Stimulated activated memory B cell treated with anti-CD40 and anti-IgM and Interleukin-4, amounts not matched to agents 10 μg/mL and 1 μg/mL and 100 μg/mL, for 72 hours (primary cell): Measurements from ENCODE around the gene SLC35B4.
"Not testable (repeated sequence)": the region's sequence is repeated elsewhere in the genome, so short reads cannot be mapped to it uniquely, and the experiment has no call there.

Source experiments
- ATAC-seq: fragments of 150-1000 bp; cut with Tn5 transposase; 2 replicates; pipeline ENCODE4 v1.10.0; 2021
- H3K27ac Mint-ChIP-seq: one replicate; pipeline ENCODE4 v1.8.0; 2022; ENCODE audit warnings: mild to moderate bottlenecking, mixed read lengths
- H3K27me3 Mint-ChIP-seq: one replicate; pipeline ENCODE4 v1.8.0; 2022; ENCODE audit warnings: mixed read lengths
- H3K36me3 Mint-ChIP-seq: one replicate; pipeline ENCODE4 v1.8.0; 2022; ENCODE audit warnings: mixed read lengths
- H3K4me1 Mint-ChIP-seq: one replicate; pipeline ENCODE4 v1.8.0; 2022; ENCODE audit warnings: mixed read lengths
- H3K4me3 Mint-ChIP-seq: one replicate; pipeline ENCODE4 v1.8.0; 2022; ENCODE audit warnings: mild to moderate bottlenecking, moderate library complexity, mixed read lengths
- H3K9me3 Mint-ChIP-seq: one replicate; pipeline ENCODE4 v1.8.0; 2022; ENCODE audit warnings: mixed read lengths

Gene SLC35B4

GRCh38 chr7:134315679-134316538 lies 821 bp downstream of the SLC35B4 start:
- peak; percentile 10 for ATAC-seq
- Mint-ChIP-seq H3K4me3 (peak overlapping the region; percentile 98), H3K27me3 (no peaks in the 10 kb centered on the region), H3K4me1 (peaks cover 20% of the 10 kb centered on the region), H3K36me3 (no peaks in the 10 kb centered on the region), H3K9me3 (no peaks in the 10 kb centered on the region), H3K27ac (peak overlapping the region; percentile 87)

GRCh38 chr7:134313543-134313942 lies 3.2 kb downstream of the SLC35B4 start:
- Mint-ChIP-seq H3K27me3 (no peaks in the 10 kb centered on the region), H3K4me1 (peaks cover 20% of the 10 kb centered on the region), H3K9me3 (no peaks in the 10 kb centered on the region), H3K36me3 (peaks cover 18% of the 10 kb centered on the region), H3K4me3 (no peak overlapping the region), H3K27ac (no peak overlapping the region)
- no peak for ATAC-seq

GRCh38 chr7:134312717-134313116 lies 4.0 kb downstream of the SLC35B4 start:
- no peaks in the 10 kb centered on the region for H3K27me3 Mint-ChIP-seq
- no peak overlapping the region for H3K27ac Mint-ChIP-seq
- no peaks in the 10 kb centered on the region for H3K9me3 Mint-ChIP-seq
- H3K4me1 Mint-ChIP-seq, result peaks cover 19% of the 10 kb centered on the region
- H3K36me3 Mint-ChIP-seq, result peaks cover 26% of the 10 kb centered on the region
- no peak for ATAC-seq
- H3K4me3 Mint-ChIP-seq, result no peak overlapping the region

- no peaks in the 10 kb centered on the region for H3K27me3 Mint-ChIP-seq
- no peak for ATAC-seq
These were observed 4.9 kb downstream of the SLC35B4 start for GRCh38 chr7:134311807-134312206.

GRCh38 chr7:134308548-134308947 lies 8.2 kb downstream of the SLC35B4 start:
- no peak for ATAC-seq
- Mint-ChIP-seq H3K4me3 (no peak overlapping the region), H3K27me3 (no peaks in the 10 kb centered on the region)

More at GRCh38 chr7:134311807-134312206, 4.9 kb downstream of the SLC35B4 start:
- H3K9me3 Mint-ChIP-seq, result no peaks in the 10 kb centered on the region
- H3K4me1 Mint-ChIP-seq, result peaks cover 13% of the 10 kb centered on the region
- H3K4me3 Mint-ChIP-seq, result no peak overlapping the region
- no peak overlapping the region for H3K27ac Mint-ChIP-seq
- peaks cover 26% of the 10 kb centered on the region for H3K36me3 Mint-ChIP-seq

GRCh38 chr7:134307320-134307719 lies 9.4 kb downstream of the SLC35B4 start:
- Mint-ChIP-seq H3K4me1 (peaks cover 4% of the 10 kb centered on the region), H3K36me3 (peaks cover 57% of the 10 kb centered on the region), H3K4me3 (no peak overlapping the region), H3K27me3 (no peaks in the 10 kb centered on the region), H3K27ac (no peak overlapping the region), H3K9me3 (no peaks in the 10 kb centered on the region)
- ATAC-seq, result no peak

More at GRCh38 chr7:134308548-134308947, 8.2 kb downstream of the SLC35B4 start:
- peaks cover 48% of the 10 kb centered on the region for H3K36me3 Mint-ChIP-seq
- peaks cover 6% of the 10 kb centered on the region for H3K4me1 Mint-ChIP-seq
- H3K9me3 Mint-ChIP-seq, result no peaks in the 10 kb centered on the region
- no peak overlapping the region for H3K27ac Mint-ChIP-seq

- H3K36me3 Mint-ChIP-seq, result peaks cover 59% of the 10 kb centered on the region
- ATAC-seq, result no peak
- H3K27me3 Mint-ChIP-seq, result no peaks in the 10 kb centered on the region
- no peak overlapping the region for H3K27ac Mint-ChIP-seq
- no peaks in the 10 kb centered on the region for H3K4me1 Mint-ChIP-seq
- no peaks in the 10 kb centered on the region for H3K9me3 Mint-ChIP-seq
- H3K4me3 Mint-ChIP-seq, result no peak overlapping the region
These were observed 14.6 kb downstream of the SLC35B4 start for GRCh38 chr7:134302120-134302519.

- ATAC-seq, result no peak
- Mint-ChIP-seq H3K9me3 (no peaks in the 10 kb centered on the region), H3K4me1 (no peaks in the 10 kb centered on the region), H3K36me3 (peaks cover 57% of the 10 kb centered on the region), H3K4me3 (no peak overlapping the region), H3K27ac (no peak overlapping the region), H3K27me3 (no peaks in the 10 kb centered on the region)
These were observed 15.1 kb downstream of the SLC35B4 start for GRCh38 chr7:134301592-134301991.

GRCh38 chr7:134300988-134301387 lies 15.7 kb downstream of the SLC35B4 start:
- no peak for ATAC-seq
- H3K36me3 Mint-ChIP-seq, result peaks cover 55% of the 10 kb centered on the region
- H3K4me1 Mint-ChIP-seq, result no peaks in the 10 kb centered on the region
- H3K9me3 Mint-ChIP-seq, result no peaks in the 10 kb centered on the region
- no peak overlapping the region for H3K4me3 Mint-ChIP-seq
- no peaks in the 10 kb centered on the region for H3K27me3 Mint-ChIP-seq
- H3K27ac Mint-ChIP-seq, result no peak overlapping the region

GRCh38 chr7:134298902-134299683 lies 17.6 kb downstream of the SLC35B4 start:
- H3K36me3 Mint-ChIP-seq, result peaks cover 59% of the 10 kb centered on the region
- H3K27me3 Mint-ChIP-seq, result no peaks in the 10 kb centered on the region
- H3K4me3 Mint-ChIP-seq, result no peak overlapping the region
- ATAC-seq, result no peak
- no peaks in the 10 kb centered on the region for H3K9me3 Mint-ChIP-seq
- H3K27ac Mint-ChIP-seq, result no peak overlapping the region
- H3K4me1 Mint-ChIP-seq, result no peaks in the 10 kb centered on the region

GRCh38 chr7:134297489-134297888 lies 19.2 kb downstream of the SLC35B4 start:
- Mint-ChIP-seq H3K27ac (no peak overlapping the region), H3K9me3 (no peaks in the 10 kb centered on the region), H3K36me3 (peaks cover 54% of the 10 kb centered on the region), H3K27me3 (no peaks in the 10 kb centered on the region), H3K4me1 (peaks cover 12% of the 10 kb centered on the region), H3K4me3 (no peak overlapping the region)
- no peak for ATAC-seq

GRCh38 chr7:134295982-134296381 lies 20.7 kb downstream of the SLC35B4 start:
- H3K27me3 Mint-ChIP-seq, ATAC-seq, H3K9me3 Mint-ChIP-seq, H3K4me3 Mint-ChIP-seq, H3K27ac Mint-ChIP-seq: not testable (repeated sequence)
- Mint-ChIP-seq H3K4me1 (peaks cover 12% of the 10 kb centered on the region), H3K36me3 (peaks cover 44% of the 10 kb centered on the region)

- peak; percentile 100 for ATAC-seq
- peaks cover 32% of the 10 kb centered on the region for H3K36me3 Mint-ChIP-seq
- no peaks in the 10 kb centered on the region for H3K9me3 Mint-ChIP-seq
- H3K4me1 Mint-ChIP-seq, result peaks cover 12% of the 10 kb centered on the region
- no peaks in the 10 kb centered on the region for H3K27me3 Mint-ChIP-seq
- peak overlapping the region; percentile 69 for H3K27ac Mint-ChIP-seq
- peak overlapping the region; percentile 30 for H3K4me3 Mint-ChIP-seq
These were observed 23.6 kb downstream of the SLC35B4 start for GRCh38 chr7:134293002-134293740.

GRCh38 chr7:134290286-134290685 lies 26.4 kb downstream of the SLC35B4 start:
- Mint-ChIP-seq H3K9me3 (no peaks in the 10 kb centered on the region), H3K27ac (no peak overlapping the region), H3K4me1 (peaks cover 12% of the 10 kb centered on the region), H3K36me3 (peaks cover 22% of the 10 kb centered on the region), H3K4me3 (no peak overlapping the region), H3K27me3 (no peaks in the 10 kb centered on the region)
- ATAC-seq, result no peak

- ATAC-seq, result no peak
- no peaks in the 10 kb centered on the region for H3K9me3 Mint-ChIP-seq
These were observed 26.9 kb downstream of the SLC35B4 start for GRCh38 chr7:134289841-134290240.

More at GRCh38 chr7:134289841-134290240, 26.9 kb downstream of the SLC35B4 start:
- Mint-ChIP-seq H3K36me3 (peaks cover 18% of the 10 kb centered on the region), H3K4me3 (no peak overlapping the region), H3K27me3 (no peaks in the 10 kb centered on the region), H3K27ac (no peak overlapping the region), H3K4me1 (peaks cover 12% of the 10 kb centered on the region)
